Panc1 (cell line): ENCODE data around the gene LRIF1. TPM values are rescaled to one million over a fixed set of nuclear protein-coding genes. Genes with fewer than 3 reads are reported as not detected.

Experiments
- ATAC-seq: fragments of 200-7000 bp; cut with Tn5 transposase; 2 replicates; pipeline ENCODE4 v1.9.1; 2020; ENCODE audit warnings: mild to moderate bottlenecking, moderate library complexity
- BruUV-seq: library from RNA; stranded (reverse); fragments of 400-500 nt; replicated peaks from 2 replicates; lab custom pipeline; 2021; lab: Mats Ljungman, UMichigan
- CTCF ChIA-PET: fragments of 300-600 bp; sonication (Branson Sonifier 250); formaldehyde crosslinking; loops from one replicate; lab custom pipeline; 2022; ENCODE audit warnings: antibody characterized with exemption; lab: Charles Lee
- POLR2A ChIA-PET: fragments of 300-600 bp; sonication (Branson Sonifier 250); formaldehyde crosslinking; loops from one replicate; lab custom pipeline; 2022; ENCODE audit warnings: antibody characterized with exemption; lab: Charles Lee
- DNase-seq: peaks from one replicate; pipeline ENCODE4 v3.0.0-alpha.2; 2010; ENCODE audit warnings: low read depth, low spot score
- H3K27ac ChIP-seq: 2 replicates; pipeline ENCODE4 v1.5.1; 2011; ENCODE audit warnings: mild to moderate bottlenecking, low read length, inconsistent platforms
- H3K27me3 ChIP-seq: fragments of 200-500 bp; sonication (Bioruptor generic); 2 replicates; pipeline ENCODE4 v1.6.0; 2014; ENCODE audit warnings: low read length, inconsistent platforms; ENCODE audit not compliant: control insufficient read depth, insufficient read depth
- H3K36me3 ChIP-seq: fragments of 200-500 bp; sonication (Bioruptor generic); 2 replicates; pipeline ENCODE4 v1.5.1; 2014; ENCODE audit warnings: inconsistent platforms, mild to moderate bottlenecking, low read length, moderate library complexity; ENCODE audit not compliant: control insufficient read depth, insufficient read depth
- H3K4me1 ChIP-seq: 2 replicates; pipeline ENCODE4 v1.5.1; 2011; ENCODE audit warnings: inconsistent platforms, mild to moderate bottlenecking, low read length, moderate library complexity; ENCODE audit not compliant: control insufficient read depth, insufficient read depth
- H3K4me3 ChIP-seq, 2 experiments: 2 replicates each; pipeline ENCODE4 v1.5.1; 2011 to 2012; ENCODE audit warnings: low read depth in 2 of 2, low read length in 2 of 2, mild to moderate bottlenecking in 2 of 2, inconsistent platforms in 1 of 2, moderate library complexity in 1 of 2
- H3K9me3 ChIP-seq: fragments of 200-500 bp; sonication (Bioruptor generic); 2 replicates; pipeline ENCODE4 v1.5.1; 2014; ENCODE audit warnings: low read depth, mild to moderate bottlenecking, inconsistent platforms, low read length, moderate library complexity; ENCODE audit not compliant: control insufficient read depth, insufficient read depth
- POLR2AphosphoS5 ChIP-seq: IDR thresholded peaks from 2 replicates; pipeline ENCODE4 v1.6.1; 2012; ENCODE audit warnings: mild to moderate bottlenecking, low read depth, low read length, moderate library complexity
- REST ChIP-seq, 2 experiments: IDR thresholded peaks; 2 replicates each; pipeline ENCODE4 v1.6.1; 2011 to 2012; ENCODE audit warnings: low read depth in 2 of 2, control low read depth in 1 of 2, low read length in 1 of 2, mild to moderate bottlenecking in 1 of 2, moderate library complexity in 1 of 2; ENCODE audit not compliant: insufficient read depth in 1 of 2
- SIN3A ChIP-seq: IDR thresholded peaks from 2 replicates; pipeline ENCODE4 v1.6.1; 2012; ENCODE audit warnings: low read depth, mild to moderate bottlenecking, low read length, moderate library complexity, borderline replicate concordance; ENCODE audit not compliant: insufficient read depth
- TCF7L2 ChIP-seq: IDR thresholded peaks from 2 replicates; pipeline ENCODE4 v1.6.1; 2011; ENCODE audit warnings: mild to moderate bottlenecking, low read depth, low read length, inconsistent platforms
- in situ Hi-C: cut with HindIII; loops from 2 replicates; pipeline ENCODE4 v1.10.0; 2016; ENCODE audit warnings: low sequenced_read_pairs, low pct_unique_long_range_greater_than_20kb
- intact Hi-C: fragments of 100-400 bp; cut with micrococcal nuclease; formaldehyde crosslinking; loops from one replicate; pipeline ENCODE4 v1.10.0; 2022; ENCODE audit not compliant: unreplicated experiment
- total RNA-seq: library from RNA; stranded (reverse); gene quantifications from one replicate; pipeline ENCODE4 v1.2.1, GENCODE V29; 2021; ENCODE audit not compliant: unreplicated experiment
- TF ChIP-seq, protein P1 (sequence below): fragments of 450-650 bp; IDR thresholded peaks from 2 replicates; pipeline ENCODE4 v1.5.1; 2017; ENCODE audit warnings: mild to moderate bottlenecking

LRIF1 gene
- total RNA-seq, 1 experiment from 2014 or later, result 34.1 TPM

GRCh38 chr1:110956586-110956985 is 7.1 kb downstream of the LRIF1 start:
- TF ChIP-seq REST (IDR thresholded peaks at IDR 0.05; ENCODE audit: insufficient read depth in 1 of 2, low read depth in 2 of 2, low read length in 1 of 2) (no peak), TCF7L2 (no peak), SIN3A (no peak), POLR2AphosphoS5 (no peak)
- TF ChIP-seq, protein P1, sequence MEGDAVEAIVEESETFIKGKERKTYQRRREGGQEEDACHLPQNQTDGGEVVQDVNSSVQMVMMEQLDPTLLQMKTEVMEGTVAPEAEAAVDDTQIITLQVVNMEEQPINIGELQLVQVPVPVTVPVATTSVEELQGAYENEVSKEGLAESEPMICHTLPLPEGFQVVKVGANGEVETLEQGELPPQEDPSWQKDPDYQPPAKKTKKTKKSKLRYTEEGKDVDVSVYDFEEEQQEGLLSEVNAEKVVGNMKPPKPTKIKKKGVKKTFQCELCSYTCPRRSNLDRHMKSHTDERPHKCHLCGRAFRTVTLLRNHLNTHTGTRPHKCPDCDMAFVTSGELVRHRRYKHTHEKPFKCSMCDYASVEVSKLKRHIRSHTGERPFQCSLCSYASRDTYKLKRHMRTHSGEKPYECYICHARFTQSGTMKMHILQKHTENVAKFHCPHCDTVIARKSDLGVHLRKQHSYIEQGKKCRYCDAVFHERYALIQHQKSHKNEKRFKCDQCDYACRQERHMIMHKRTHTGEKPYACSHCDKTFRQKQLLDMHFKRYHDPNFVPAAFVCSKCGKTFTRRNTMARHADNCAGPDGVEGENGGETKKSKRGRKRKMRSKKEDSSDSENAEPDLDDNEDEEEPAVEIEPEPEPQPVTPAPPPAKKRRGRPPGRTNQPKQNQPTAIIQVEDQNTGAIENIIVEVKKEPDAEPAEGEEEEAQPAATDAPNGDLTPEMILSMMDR, result no peak
- no TSS peak for BruUV-seq
- ATAC-seq (no peak), DNase-seq (no peak)
- Histone ChIP-seq H3K4me3 (no peak overlapping the region), H3K27ac (no peak overlapping the region), H3K27me3 (no peaks in the 10 kb centered on the region), H3K9me3 (no peaks in the 10 kb centered on the region), H3K4me1 (peaks cover 5% of the 10 kb centered on the region; the same call in 1 of the 2 replicates), H3K36me3 (peaks cover 12% of the 10 kb centered on the region)
- intact Hi-C loops (no loop called here), in situ Hi-C loops (no loop called here)
- POLR2A ChIA-PET, result no interaction called here
- CTCF ChIA-PET, result no interaction called here

GRCh38 chr1:110953031-110953430 is 10.7 kb downstream of the LRIF1 start:
- in situ Hi-C loops, result no loop called here

More at GRCh38 chr1:110953031-110953430, 10.7 kb downstream of the LRIF1 start:
- H3K27ac ChIP-seq, result no peak overlapping the region
- TF ChIP-seq TCF7L2, result no peak
- TF ChIP-seq REST (IDR thresholded peaks at IDR 0.05; ENCODE audit: insufficient read depth in 1 of 2, low read depth in 2 of 2, low read length in 1 of 2), result no peak
- TF ChIP-seq SIN3A, result no peak
- TF ChIP-seq, protein P1, result no peak
- no peak for TF ChIP-seq POLR2AphosphoS5
- ATAC-seq (no peak), DNase-seq (no peak)
- ChIA-PET POLR2A (no interaction called here), CTCF (no interaction called here)
- no TSS peak for BruUV-seq
- no peaks in the 10 kb centered on the region for H3K9me3 ChIP-seq
- H3K36me3 ChIP-seq, result peaks cover 26% of the 10 kb centered on the region
- H3K4me3 ChIP-seq, result no peak overlapping the region
- no peaks in the 10 kb centered on the region for H3K4me1 ChIP-seq
- intact Hi-C loops, result no loop called here
- no peaks in the 10 kb centered on the region for H3K27me3 ChIP-seq
